GM19193 (cell line): ENCODE data around the gene ANKFY1.

ENCODE experiments used
- POLR2A ChIP-seq: IDR thresholded peaks from 4 replicates; pipeline ENCODE4 v1.6.1; 2011; ENCODE audit not compliant: insufficient read depth, insufficient read length; ENCODE audit errors: extremely low read depth

ANKFY1 gene

DNA sequence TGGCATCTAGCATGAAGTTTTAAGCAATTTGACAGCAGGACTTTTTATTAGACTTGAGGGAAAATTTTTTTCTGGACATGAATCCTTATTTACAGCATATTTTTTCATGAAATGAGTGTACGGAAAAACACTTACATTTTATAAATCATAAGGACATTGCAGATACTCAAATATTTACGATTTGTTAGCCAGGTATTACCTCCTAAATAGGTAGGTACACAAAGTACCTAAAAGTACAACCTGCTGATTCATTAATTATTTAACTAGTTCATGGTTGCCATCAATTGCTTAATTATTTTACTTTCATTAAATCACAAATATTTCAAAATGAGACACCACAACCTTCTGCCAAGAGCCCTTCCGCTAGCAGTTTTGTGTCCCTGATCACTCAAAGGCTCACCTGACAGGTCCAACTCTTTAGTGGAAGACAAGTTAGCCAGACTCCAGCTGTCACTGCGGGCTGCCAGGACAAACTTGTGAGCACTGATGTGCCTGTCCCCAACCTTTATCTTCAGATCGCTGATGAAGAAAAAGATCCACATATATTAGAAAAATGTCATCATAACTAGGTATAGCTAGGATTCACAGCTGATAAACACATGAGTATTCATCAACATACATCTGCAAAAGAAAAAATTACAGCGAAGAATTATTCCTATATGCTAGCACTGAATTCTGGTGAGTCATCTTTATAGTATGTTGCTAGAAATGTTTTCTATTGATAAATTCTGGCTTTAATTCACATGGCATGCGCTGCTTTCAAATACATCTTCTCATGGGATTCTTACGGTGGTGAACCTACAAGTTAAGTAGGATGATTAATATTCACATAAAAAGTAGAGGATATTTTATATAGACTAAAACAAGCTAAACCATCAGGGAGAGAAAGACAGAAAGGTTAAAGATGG, 28.2 kb downstream of the ANKFY1 start:
- TF ChIP-seq POLR2A, result no peak

- TF ChIP-seq POLR2A, result no peak
These were observed 29.4 kb downstream of the ANKFY1 start for GRCh38 chr17:4234401-4234800.

- no peak for TF ChIP-seq POLR2A
These were observed 30.0 kb downstream of the ANKFY1 start for GRCh38 chr17:4233668-4234258.

- no peak for TF ChIP-seq POLR2A
These were observed 31.5 kb downstream of the ANKFY1 start for GRCh38 chr17:4232168-4232813.

- no peak for TF ChIP-seq POLR2A
These were observed 33.9 kb downstream of the ANKFY1 start for GRCh38 chr17:4229627-4230541.

DNA sequence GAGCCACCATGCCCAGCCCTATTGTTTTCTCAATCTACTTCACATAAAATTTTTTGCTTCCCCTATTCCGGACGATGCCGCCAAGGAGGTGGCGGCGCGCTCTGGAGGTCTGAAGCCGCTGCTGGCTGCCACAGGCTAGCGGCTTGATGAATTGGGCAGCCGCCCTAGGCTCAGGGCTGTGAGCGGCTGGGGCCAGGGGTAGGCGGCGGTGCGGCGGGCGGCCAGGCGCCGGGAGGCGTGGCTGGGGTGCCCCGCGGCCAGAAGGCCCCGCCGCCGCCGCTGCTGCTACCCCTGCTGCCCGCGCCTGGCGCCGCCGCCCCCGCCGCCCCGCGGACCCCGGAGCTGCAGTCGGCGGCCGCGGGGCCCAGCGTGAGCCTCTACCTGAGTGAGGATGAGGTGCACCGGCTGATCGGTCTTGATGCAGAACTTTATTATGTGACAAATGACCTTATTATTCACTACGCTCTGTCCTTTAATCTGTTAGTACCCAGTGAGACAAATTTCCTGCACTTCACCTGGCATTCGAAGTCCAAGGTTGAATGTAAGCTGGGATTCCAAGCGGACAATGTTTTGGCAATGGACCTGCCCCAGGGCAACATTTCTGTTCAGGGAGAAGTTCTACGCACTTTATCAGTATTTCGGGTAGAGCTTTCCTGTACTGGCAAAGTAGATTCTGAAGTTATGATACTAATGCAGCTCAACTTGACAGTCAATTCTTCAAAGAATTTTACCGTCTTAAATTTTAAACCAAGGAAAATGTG, 41.7 kb downstream of the ANKFY1 start:
- no peak for TF ChIP-seq POLR2A

GRCh38 chr17:4221163-4221562, 42.6 kb downstream of the ANKFY1 start:
- TF ChIP-seq POLR2A, result no peak

- no peak for TF ChIP-seq POLR2A
These were observed 43.1 kb downstream of the ANKFY1 start for GRCh38 chr17:4220655-4221054.

GRCh38 chr17:4219241-4219640, 44.5 kb downstream of the ANKFY1 start:
- no peak for TF ChIP-seq POLR2A

GRCh38 chr17:4215882-4216570, 47.8 kb downstream of the ANKFY1 start:
- TF ChIP-seq POLR2A, result no peak

- no peak for TF ChIP-seq POLR2A
These were observed 49.6 kb downstream of the ANKFY1 start for GRCh38 chr17:4214157-4214556.

GRCh38 chr17:4209611-4210010, 54.2 kb downstream of the ANKFY1 start:
- TF ChIP-seq POLR2A, result no peak

DNA sequence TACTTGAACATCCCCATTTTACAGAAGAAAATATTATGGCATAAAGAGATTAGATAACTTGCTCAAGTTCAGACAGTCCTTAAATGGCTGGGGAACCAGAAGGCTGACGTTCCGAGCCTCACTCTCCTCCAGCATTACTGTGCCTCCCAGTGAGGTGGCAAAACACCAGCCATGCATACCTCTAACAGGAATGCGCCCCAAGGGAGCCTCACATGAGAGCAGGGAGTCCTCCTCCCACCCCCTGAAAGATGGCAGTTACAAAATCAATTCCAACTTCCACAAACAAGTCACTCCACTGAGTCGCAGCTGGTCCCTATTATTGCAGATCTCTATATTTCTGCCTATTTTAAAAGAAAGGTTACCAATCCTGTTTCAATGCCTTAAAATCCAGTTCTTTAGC, 55.5 kb downstream of the ANKFY1 start:
- no peak for TF ChIP-seq POLR2A
